Measurements from ENCODE around the gene COPS4. TPM values are rescaled to one million over a fixed set of nuclear protein-coding genes. Genes with fewer than 3 reads are reported as not detected.

The COPS4 gene
- total and polyA plus RNA-seq, 10 of the 15 experiments (the other 5 are each of a cell fraction or from before 2014, with no cell fraction given) = 34.2 to 159 (median 66.7) TPM

- TF ChIP-seq DPF2 (IDR thresholded peaks at IDR 0.05) (peak; percentile 9; the same call in 1 of the 2 replicates), JUND (IDR thresholded peaks at IDR 0.05; ENCODE audit: low read depth, low read length) (peak; percentile 97), NR2F1 (conservative IDR thresholded peaks at IDR 0.05) (peak; percentile 42; the same call in 1 of the 2 replicates), SMARCA5 (IDR thresholded peaks at IDR 0.05) (no peak), MEF2B (IDR thresholded peaks at IDR 0.05; ENCODE audit: partially characterized antibody, poor library complexity, severe bottlenecking) (peak; percentile 60), ZZZ3 (IDR thresholded peaks at IDR 0.05; ENCODE audit: control insufficient read depth, insufficient read length, low read depth) (no peak), SMAD1 (IDR thresholded peaks at IDR 0.05; ENCODE audit: low read depth, partially characterized antibody) (no peak), BCL3 (IDR thresholded peaks at IDR 0.05; ENCODE audit: borderline replicate concordance, insufficient read depth, low read depth, low read length, poor library complexity, severe bottlenecking) (no peak), STAT3 (IDR thresholded peaks at IDR 0.05; ENCODE audit: low read depth, low read length) (0 out of 2 replicates have a peak, but pooled peaks have one; percentile 57), BRCA1 (IDR thresholded peaks at IDR 0.05; ENCODE audit: low read depth, low read length) (no peak), ELK1 (IDR thresholded peaks at IDR 0.05; ENCODE audit: low read depth, low read length) (peak; percentile 26; the same call in 1 of the 2 replicates), PRDM15 (CRISPR knock-in tag; IDR thresholded peaks at IDR 0.05) (no peak), MTA2 (IDR thresholded peaks at IDR 0.05; ENCODE audit: low read depth) (peak; percentile 30; the same call in 1 of the 2 replicates), HDGF (IDR thresholded peaks at IDR 0.05) (peak; percentile 46; the same call in 1 of the 2 replicates), RCOR1 (conservative IDR thresholded peaks at IDR 0.05; ENCODE audit: low read depth, low read length) (0 out of 2 replicates have a peak, but pooled peaks have one; percentile 16), PML (IDR thresholded peaks at IDR 0.05; ENCODE audit: low read length) (0 out of 2 replicates have a peak, but pooled peaks have one; percentile 68), RUNX3 (IDR thresholded peaks at IDR 0.05; ENCODE audit: low read length) (peak; percentile 95), GATAD2B (conservative IDR thresholded peaks at IDR 0.05; ENCODE audit: low read depth) (peak; percentile 61), RB1 (IDR thresholded peaks at IDR 0.05; ENCODE audit: borderline replicate concordance) (peak; percentile 24; the same call in 1 of the 2 replicates), ZNF384 (IDR thresholded peaks at IDR 0.05; ENCODE audit: borderline replicate concordance, low read depth, low read length) (no peak; the same call in 1 of the 2 replicates)
- TF ChIP-seq, protein P1, sequence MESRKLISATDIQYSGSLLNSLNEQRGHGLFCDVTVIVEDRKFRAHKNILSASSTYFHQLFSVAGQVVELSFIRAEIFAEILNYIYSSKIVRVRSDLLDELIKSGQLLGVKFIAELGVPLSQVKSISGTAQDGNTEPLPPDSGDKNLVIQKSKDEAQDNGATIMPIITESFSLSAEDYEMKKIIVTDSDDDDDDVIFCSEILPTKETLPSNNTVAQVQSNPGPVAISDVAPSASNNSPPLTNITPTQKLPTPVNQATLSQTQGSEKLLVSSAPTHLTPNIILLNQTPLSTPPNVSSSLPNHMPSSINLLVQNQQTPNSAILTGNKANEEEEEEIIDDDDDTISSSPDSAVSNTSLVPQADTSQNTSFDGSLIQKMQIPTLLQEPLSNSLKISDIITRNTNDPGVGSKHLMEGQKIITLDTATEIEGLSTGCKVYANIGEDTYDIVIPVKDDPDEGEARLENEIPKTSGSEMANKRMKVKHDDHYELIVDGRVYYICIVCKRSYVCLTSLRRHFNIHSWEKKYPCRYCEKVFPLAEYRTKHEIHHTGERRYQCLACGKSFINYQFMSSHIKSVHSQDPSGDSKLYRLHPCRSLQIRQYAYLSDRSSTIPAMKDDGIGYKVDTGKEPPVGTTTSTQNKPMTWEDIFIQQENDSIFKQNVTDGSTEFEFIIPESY (IDR thresholded peaks at IDR 0.05) = 0 out of 2 replicates have a peak, but pooled peaks have one; percentile 25
Measured at GRCh38 chr4:83012687-83013419, 22.1 kb upstream of the COPS4 start (continued).

Data from GM12878 (cell line).